Transverse colon (tissue), 4 donors: ENCODE data around the gene FAM83F. TPM values are rescaled to one million over a fixed set of nuclear protein-coding genes. Genes with fewer than 3 reads are reported as not detected.

Experiments
- DNase-seq: peaks from one replicate; pipeline ENCODE4 v3.0.0-alpha.2; 2019
- H3K27ac ChIP-seq, 4 donors: fragments of 200-600 bp; sonication (generic); 2 replicates each; pipeline ENCODE4 v1.5.1; 2016 to 2018; ENCODE audit warnings: inconsistent platforms in 4 of 4
- H3K27me3 ChIP-seq: fragments of 200-600 bp; sonication (generic); 2 replicates; pipeline ENCODE4 v1.5.1; 2017; ENCODE audit warnings: inconsistent platforms
- H3K36me3 ChIP-seq, 4 donors: fragments of 200-600 bp; sonication (generic); 2 replicates each; pipeline ENCODE4 v1.5.1; 2017 to 2019; ENCODE audit warnings: inconsistent platforms in 4 of 4
- H3K4me1 ChIP-seq, 4 donors: fragments of 200-600 bp; sonication (generic); 2 replicates each; pipeline ENCODE4 v1.5.1; 2017 to 2020; ENCODE audit warnings: inconsistent platforms in 4 of 4
- H3K4me3 ChIP-seq, 4 donors: fragments of 200-600 bp; sonication (generic); 1 replicate in 1 of 4; 2 replicates in 3 of 4; pipeline versions ENCODE4 v1.5.1 to v1.6.1; 2017 to 2019; ENCODE audit warnings: inconsistent platforms in 4 of 4
- H3K9me3 ChIP-seq, 2 donors: fragments of 200-600 bp; sonication (generic); 2 replicates each; pipeline ENCODE4 v1.5.1; 2017 to 2019; ENCODE audit warnings: inconsistent platforms in 2 of 2
- CTCF ChIP-seq, 5 experiments: fragments of 200-600 bp in 3 of 5; fragments of 450-650 bp in 2 of 5; sonication (generic) in 3 of 5; IDR thresholded peaks; 1 replicate in 2 of 5; 2 replicates in 3 of 5; pipeline ENCODE4 v1.5.1; 2016 to 2017; ENCODE audit warnings: antibody characterized with exemption in 5 of 5, inconsistent platforms in 3 of 5, mild to moderate bottlenecking in 2 of 5, moderate library complexity in 1 of 5
- EP300 ChIP-seq: sonication (generic); formaldehyde crosslinking; IDR thresholded peaks from one replicate; pipeline ENCODE4 v1.6.1; 2017; ENCODE audit warnings: antibody characterized with exemption, low read depth
- POLR2A ChIP-seq: fragments of 450-650 bp; IDR thresholded peaks from one replicate; pipeline ENCODE4 v1.6.1; 2016; ENCODE audit warnings: antibody characterized with exemption, mild to moderate bottlenecking, moderate library complexity
- POLR2AphosphoS5 ChIP-seq, 3 donors: sonication (generic); formaldehyde crosslinking; IDR thresholded peaks; one replicate each; pipeline ENCODE4 v1.6.1; 2016; ENCODE audit warnings: antibody characterized with exemption in 3 of 3
- WGBS, 2 donors: methylation state at CpG; one replicate each; pipeline ENCODE4 v1.1.5; 2018; ENCODE audit warnings: low coverage in 1 of 2; 5-methylcytosine and 5-hydroxymethylcytosine counted together
- in situ Hi-C, 4 donors: fragments of 200-750 bp; cut with MboI; loops; one replicate each; pipeline versions ENCODE4 v1.15.0 to v1.15.1; 2017; ENCODE audit warnings: low sequenced_read_pairs in 3 of 4, low pct_ligation_motif_present in 1 of 4, low pct_unique_long_range_greater_than_20kb in 1 of 4
- intact Hi-C: fragments of 100-400 bp; cut with DNase I; formaldehyde crosslinking; loops from one replicate; pipeline ENCODE4 v1.15.1; 2023; ENCODE audit warnings: low total_unique reads
- total RNA-seq, 4 donors: library from RNA; depleted of rRNA; stranded (reverse); fragments of >200 nt; gene quantifications; one replicate each; pipeline ENCODE4 v1.1.0, GENCODE V29; 2016

Gene FAM83F
- total RNA-seq, 4 donors from 2014 or later: 18.7 to 36.3 (median 25.4) TPM

- in situ Hi-C loops (loop anchor here in 1 of 4 donors (10.0 kb wide), 1 partner anchor 415 kb away; no protein-coding TSS in a partner anchor), intact Hi-C loops (loop anchor here (10.0 kb wide), 1 partner anchor 405 kb away; no protein-coding TSS in a partner anchor)
- no peak for DNase-seq
- 85% methylated on average over 19 of the region's 19 CpGs; no CpG with 5 or more reads in 1 of the 2 donors for WGBS, 2 donors
- Histone ChIP-seq H3K27me3 (no peaks in the 10 kb centered on the region), H3K4me3 (no peak overlapping the region), H3K4me1 (peaks cover 2 to 7% (median 4%) of the 10 kb centered on the region in 4 donors), H3K9me3 (no peaks in the 10 kb centered on the region), H3K27ac (no peak overlapping the region), H3K36me3 (no peaks in the 10 kb centered on the region)
- TF ChIP-seq EP300 (no peak), POLR2AphosphoS5 (IDR thresholded peaks at IDR 0.05) (no peak), POLR2A (no peak)
Measured at GRCh38 chr22:40029189-40029890, 34.6 kb downstream of the FAM83F start.

- TF ChIP-seq EP300: no peak
- Histone ChIP-seq H3K36me3 (no peaks in the 10 kb centered on the region), H3K27ac (no peak overlapping the region), H3K4me3 (no peak overlapping the region), H3K27me3 (no peaks in the 10 kb centered on the region), H3K4me1 (no peaks in the 10 kb centered on the region), H3K9me3 (no peaks in the 10 kb centered on the region)
- no peak for DNase-seq
- in situ Hi-C loops (loop anchor here (5.0 to 10.0 kb wide), 4 partner anchors 483 to 495 kb away; partner anchors contain the start of gene RPS19BP1 (in 1 of the 4)), intact Hi-C loops (no loop called here)
- WGBS, 2 donors: 94% methylated on average over 11 of the region's 13 CpGs; no CpG with 5 or more reads in 1 of the 2 donors
Measured at GRCh38 chr22:40030026-40030757, 35.4 kb downstream of the FAM83F start.

GRCh38 chr22:40030758-40031095, 36.0 kb downstream of the FAM83F start:
- Histone ChIP-seq H3K9me3 (no peaks in the 10 kb centered on the region), H3K4me3 (no peak overlapping the region), H3K4me1 (no peaks in the 10 kb centered on the region), H3K27me3 (no peaks in the 10 kb centered on the region), H3K36me3 (no peaks in the 10 kb centered on the region), H3K27ac (no peak overlapping the region)
- in situ Hi-C loops (loop anchor here (5.0 to 10.0 kb wide), 4 partner anchors 483 to 496 kb away; partner anchors contain the start of gene RPS19BP1 (in 1 of the 4)), intact Hi-C loops (no loop called here)
- WGBS, 2 donors: 96% methylated on average over 4 of the region's 4 CpGs; no CpG with 5 or more reads in 1 of the 2 donors
- TF ChIP-seq POLR2AphosphoS5 (IDR thresholded peaks at IDR 0.05) (no peak), POLR2A (no peak), CTCF (IDR thresholded peaks at IDR 0.05) (no peak), EP300 (no peak)
- DNase-seq: no peak

- no peaks in the 10 kb centered on the region for H3K27me3 ChIP-seq
- in situ Hi-C loops: loop anchor here (5.0 to 10.0 kb wide), 4 partner anchors 485 to 497 kb away; partner anchors contain the start of gene RPS19BP1 (in 1 of the 4)
Measured at GRCh38 chr22:40031766-40032470, 37.2 kb downstream of the FAM83F start.

More at GRCh38 chr22:40031766-40032470, 37.2 kb downstream of the FAM83F start:
- no peaks in the 10 kb centered on the region for H3K36me3 ChIP-seq
- 88 to 100% methylated on average over 4 to 7 of the region's 10 CpGs for WGBS, 2 donors
- H3K9me3 ChIP-seq: no peaks in the 10 kb centered on the region
- no peak overlapping the region for H3K27ac ChIP-seq
- H3K4me1 ChIP-seq: no peaks in the 10 kb centered on the region
- no peak for TF ChIP-seq EP300
- no peak for TF ChIP-seq CTCF (IDR thresholded peaks at IDR 0.05)
- no peak for TF ChIP-seq POLR2AphosphoS5 (IDR thresholded peaks at IDR 0.05)
- no peak for TF ChIP-seq POLR2A
- no peak overlapping the region for H3K4me3 ChIP-seq
- intact Hi-C loops: no loop called here
- no peak for DNase-seq
